Measurements from ENCODE around the gene EVC2.

EVC2 gene

DNA sequence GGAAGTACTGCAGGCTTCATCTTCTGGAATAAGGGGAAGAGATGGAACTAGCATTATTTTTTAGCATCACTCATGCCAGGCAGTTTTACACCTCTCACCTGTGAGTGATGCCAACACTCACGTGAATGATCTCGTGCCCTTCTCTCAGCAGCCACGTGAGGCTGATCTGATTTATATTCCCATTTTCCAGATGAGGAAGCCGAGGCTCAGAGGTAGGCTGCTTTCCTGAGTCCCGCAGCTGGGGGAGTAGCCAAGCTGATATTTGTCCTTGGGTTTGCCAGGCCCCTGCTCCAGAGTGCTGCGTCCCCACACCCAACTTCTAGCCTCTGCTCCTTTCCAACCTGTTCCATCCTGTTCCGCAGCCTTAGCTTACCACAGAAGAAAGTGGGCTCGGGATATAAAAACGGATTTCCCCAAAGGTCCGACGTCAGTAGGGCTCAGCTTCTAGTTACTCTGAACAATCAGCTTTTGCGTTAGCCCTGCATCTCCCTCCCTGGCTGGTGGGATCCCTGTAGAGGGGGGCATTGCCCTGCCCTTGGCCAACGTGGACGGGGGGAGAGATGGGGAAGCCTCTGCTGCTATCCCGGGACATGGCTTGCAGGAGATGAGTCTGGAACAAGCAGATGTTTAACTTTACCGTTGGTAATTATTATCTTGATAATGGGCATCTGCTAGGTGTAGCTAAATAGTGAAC lies 11.9 kb upstream of the EVC2 start:
- Histone ChIP-seq H3K4me3 (ENCODE audit: low read depth in 1 of 2, low read length in 1 of 2) (no peak overlapping the region), H3K27me3 (no peaks in the 10 kb centered on the region), H3K36me3 (no peaks in the 10 kb centered on the region), H3K27ac (no peak overlapping the region), H3K4me1 (ENCODE audit: control insufficient read depth in 1 of 2, insufficient read depth in 1 of 2, low read depth in 1 of 2, low read length in 1 of 2) (no peaks in the 10 kb centered on the region), H3K9me3 (no peaks in the 10 kb centered on the region)
- TF ChIP-seq CTCF (IDR thresholded peaks at IDR 0.05) = no peak

DNA sequence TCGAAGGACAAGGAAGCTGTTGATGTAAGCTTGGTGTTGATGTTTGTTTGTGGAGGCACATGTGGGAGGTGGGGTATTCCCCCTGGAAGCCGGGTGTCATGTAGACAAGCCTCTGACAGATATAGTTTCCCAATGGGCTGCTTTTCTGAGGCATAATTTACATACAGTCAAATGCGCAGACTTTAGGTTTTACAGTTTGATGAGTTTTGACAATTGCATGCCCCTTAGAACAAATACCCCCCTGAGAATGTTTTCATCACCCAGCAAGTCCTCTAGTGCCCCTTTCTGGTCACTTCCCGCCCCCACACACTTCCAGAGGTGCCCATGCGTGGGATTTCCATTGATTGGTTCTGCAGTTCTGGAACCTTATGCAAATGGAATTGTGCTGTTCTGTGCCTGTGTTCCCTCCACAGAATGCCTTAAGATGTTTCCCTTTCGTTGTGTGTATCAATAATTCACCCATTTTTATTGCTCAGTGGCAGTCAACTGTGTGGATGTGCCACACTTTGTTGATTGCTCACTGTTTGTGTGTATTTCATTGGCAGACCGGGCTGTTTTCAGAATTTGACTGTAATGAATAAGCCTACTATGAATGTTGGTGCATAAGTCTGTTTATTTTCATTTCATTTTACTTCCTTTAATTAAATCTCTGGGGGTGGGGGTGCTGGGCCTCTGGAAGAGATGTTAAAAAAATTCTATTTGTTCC lies 11.1 kb upstream of the EVC2 start:
- H3K36me3 ChIP-seq = no peaks in the 10 kb centered on the region

DNA sequence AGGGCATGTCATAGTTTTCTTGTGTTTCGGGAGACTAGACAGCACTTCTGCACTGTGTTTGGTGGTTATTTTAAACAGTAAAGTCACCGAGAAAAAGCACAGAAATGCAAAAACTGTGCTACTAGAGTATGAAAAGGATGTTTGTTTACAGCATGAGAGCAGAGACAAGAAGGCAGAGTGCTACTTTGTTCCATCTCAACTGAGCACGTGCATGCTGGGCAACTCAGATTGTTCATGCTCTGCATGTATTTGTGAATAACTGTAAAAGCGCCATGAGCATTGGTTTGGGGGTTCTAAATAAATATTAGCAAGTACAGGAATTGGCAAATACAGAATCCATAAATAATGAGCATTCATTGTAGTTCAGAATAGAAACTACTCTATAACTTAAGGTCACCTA lies 10.1 kb upstream of the EVC2 start:
- H3K27me3 ChIP-seq = no peaks in the 10 kb centered on the region
- H3K4me1 ChIP-seq (ENCODE audit: control insufficient read depth in 1 of 2, insufficient read depth in 1 of 2, low read depth in 1 of 2, low read length in 1 of 2) = no peaks in the 10 kb centered on the region
- TF ChIP-seq CTCF (IDR thresholded peaks at IDR 0.05) = no peak
- no peak overlapping the region for H3K4me3 ChIP-seq (ENCODE audit: low read depth in 1 of 2, low read length in 1 of 2)
- H3K9me3 ChIP-seq = no peaks in the 10 kb centered on the region
- H3K27ac ChIP-seq = no peak overlapping the region
- H3K36me3 ChIP-seq = no peaks in the 10 kb centered on the region

More for the DNA sequence above, 11.1 kb upstream of the EVC2 start:
- Histone ChIP-seq H3K9me3 (no peaks in the 10 kb centered on the region), H3K27ac (no peak overlapping the region), H3K27me3 (no peaks in the 10 kb centered on the region), H3K4me1 (ENCODE audit: control insufficient read depth in 1 of 2, insufficient read depth in 1 of 2, low read depth in 1 of 2, low read length in 1 of 2) (no peaks in the 10 kb centered on the region), H3K4me3 (ENCODE audit: low read depth in 1 of 2, low read length in 1 of 2) (no peak overlapping the region)
- TF ChIP-seq CTCF (IDR thresholded peaks at IDR 0.05) = no peak

DNA sequence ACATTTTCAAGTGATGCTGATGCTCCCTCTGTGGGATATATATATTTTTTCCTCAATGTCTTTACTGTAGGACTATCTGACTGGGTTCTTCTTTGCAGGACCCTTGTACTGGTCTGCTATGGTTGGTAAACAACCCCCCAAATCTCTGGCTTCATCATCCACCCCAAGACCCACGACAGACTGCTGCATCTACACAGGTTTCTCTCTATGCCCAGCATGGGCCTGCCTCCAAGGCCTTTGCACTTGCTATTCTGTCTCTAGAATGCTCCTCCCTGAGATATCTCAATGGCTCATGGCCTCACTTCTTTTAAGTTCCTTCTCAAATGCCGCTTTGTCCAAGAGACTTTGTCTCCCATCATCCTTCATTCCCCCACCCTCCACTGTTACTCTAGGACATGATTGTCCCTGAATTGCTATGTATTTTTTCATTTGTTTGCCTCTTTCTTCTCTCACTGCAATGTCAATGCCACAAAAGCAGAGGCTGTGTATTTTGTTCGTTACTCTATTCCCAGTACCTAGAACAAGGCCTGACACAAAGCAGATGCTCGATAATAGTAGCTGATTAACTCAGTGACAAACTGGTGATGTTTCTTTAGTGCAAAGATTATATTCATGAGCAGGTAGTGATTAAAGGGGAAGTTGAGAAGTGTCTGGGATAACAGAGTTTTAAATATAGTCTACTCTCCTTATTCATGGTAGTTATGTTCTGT lies 9.2 kb upstream of the EVC2 start:
- Histone ChIP-seq H3K36me3 (no peaks in the 10 kb centered on the region), H3K4me1 (ENCODE audit: control insufficient read depth in 1 of 2, insufficient read depth in 1 of 2, low read depth in 1 of 2, low read length in 1 of 2) (no peaks in the 10 kb centered on the region), H3K27ac (no peak overlapping the region), H3K4me3 (ENCODE audit: low read depth in 1 of 2, low read length in 1 of 2) (no peak overlapping the region), H3K27me3 (peaks cover 8% of the 10 kb centered on the region), H3K9me3 (no peaks in the 10 kb centered on the region)
- TF ChIP-seq CTCF (IDR thresholded peaks at IDR 0.05) = no peak

DNA sequence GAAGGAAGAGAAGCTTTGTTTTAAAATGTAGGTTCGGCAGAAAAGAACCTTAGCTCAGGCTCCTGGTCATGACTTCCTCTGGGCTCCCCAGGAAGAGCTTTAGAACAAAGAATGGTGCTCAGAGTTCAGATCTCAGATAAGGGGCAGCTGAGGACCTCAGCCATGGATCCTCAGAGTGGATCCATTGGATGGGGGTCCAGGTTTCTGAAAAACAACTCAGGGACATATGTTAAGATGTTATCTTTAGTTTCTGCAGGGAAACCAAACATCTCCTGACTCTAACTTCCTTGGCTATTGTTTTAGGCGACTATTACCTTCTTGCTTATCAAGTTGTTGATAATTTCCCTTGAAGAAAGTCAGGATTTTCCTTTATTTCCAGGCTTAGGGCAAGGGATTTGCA lies 8.0 kb upstream of the EVC2 start:
- no peak for TF ChIP-seq CTCF (IDR thresholded peaks at IDR 0.05)
- Histone ChIP-seq H3K36me3 (no peaks in the 10 kb centered on the region), H3K4me3 (ENCODE audit: low read depth in 1 of 2, low read length in 1 of 2) (no peak overlapping the region), H3K4me1 (ENCODE audit: control insufficient read depth in 1 of 2, insufficient read depth in 1 of 2, low read depth in 1 of 2, low read length in 1 of 2) (no peaks in the 10 kb centered on the region), H3K9me3 (no peaks in the 10 kb centered on the region), H3K27ac (no peak overlapping the region), H3K27me3 (peaks cover 20% of the 10 kb centered on the region)
